Ovary (tissue), 3 donors: ENCODE data around the gene MASP1.

ENCODE experiments used
- CTCF ChIP-seq, 3 donors: fragments of 450-650 bp in 2 of 3; fragments of 200-600 bp in 1 of 3; IDR thresholded peaks; one replicate each; pipeline versions ENCODE4 v1.5.1 to v1.8.0; 2016 to 2022; ENCODE audit warnings: antibody characterized with exemption in 3 of 3, mild to moderate bottlenecking in 1 of 3
- POLR2A ChIP-seq: fragments of 450-650 bp; IDR thresholded peaks from one replicate; pipeline ENCODE4 v1.6.1; 2017; ENCODE audit warnings: antibody characterized with exemption, mild to moderate bottlenecking, moderate library complexity
- donor health status: DM: no; HTN: no; CAD: no.

- TF ChIP-seq POLR2A (no peak), CTCF (IDR thresholded peaks at IDR 0.05) (no peak)
Observed at GRCh38 chr3:187315872-187316271, 24.3 kb upstream of the MASP1 start.
